OCI-LY1 (cell line): Measurements from ENCODE around the gene DGCR2.
A peak's percentile ranks its signal among the peaks of the same experiment; 100 is the strongest.

Source experiments
- H2AFZ ChIP-seq: fragments of 200-600 bp; sonication (generic), shearing (Covaris generic); 2 replicates; pipeline ENCODE4 v1.6.0; 2014; ENCODE audit warnings: antibody characterized with exemption, mild to moderate bottlenecking, low read length
- H3F3A ChIP-seq: fragments of 200-600 bp; sonication (generic), shearing (Covaris generic); 2 replicates; pipeline ENCODE4 v1.6.0; 2014; ENCODE audit warnings: mild to moderate bottlenecking, antibody characterized with exemption, low read length, moderate library complexity; ENCODE audit not compliant: insufficient read depth
- H3K27ac ChIP-seq: fragments of 200-600 bp; sonication (generic); 2 replicates; pipeline ENCODE4 v1.5.1; 2014; ENCODE audit warnings: low read length, mixed run types, mild to moderate bottlenecking, low read depth; ENCODE audit not compliant: poor library complexity, severe bottlenecking
- H3K27me3 ChIP-seq: fragments of 200-600 bp; sonication (generic); 2 replicates; pipeline ENCODE4 v1.6.0; 2014; ENCODE audit warnings: antibody characterized with exemption, mild to moderate bottlenecking, low read length, moderate library complexity; ENCODE audit not compliant: insufficient read depth
- H3K36me3 ChIP-seq: fragments of 200-600 bp; sonication (generic); 2 replicates; pipeline ENCODE4 v1.6.1; 2014; ENCODE audit warnings: mild to moderate bottlenecking, antibody characterized with exemption, low read length, moderate library complexity, mixed read lengths; ENCODE audit not compliant: insufficient read depth
- H3K4me1 ChIP-seq: fragments of 200-600 bp; sonication (generic); 2 replicates; pipeline ENCODE4 v1.5.1; 2014; ENCODE audit warnings: mild to moderate bottlenecking, low read length, moderate library complexity; ENCODE audit not compliant: insufficient read depth, severe bottlenecking
- H3K4me2 ChIP-seq: fragments of 200-600 bp; sonication (generic), shearing (Covaris generic); 2 replicates; pipeline ENCODE4 v1.6.1; 2014; ENCODE audit warnings: low read length
- H3K4me3 ChIP-seq: fragments of 200-600 bp; sonication (generic); 2 replicates; pipeline ENCODE4 v1.5.1; 2014; ENCODE audit warnings: low read length, low read depth, mild to moderate bottlenecking, mixed read lengths; ENCODE audit not compliant: poor library complexity, severe bottlenecking
- H3K79me2 ChIP-seq: fragments of 200-600 bp; shearing (Covaris generic); 2 replicates; pipeline ENCODE4 v1.6.1; 2016; ENCODE audit warnings: mixed run types, low read length, mixed read lengths; ENCODE audit not compliant: insufficient read depth
- H3K9ac ChIP-seq: fragments of 200-600 bp; sonication (generic), shearing (Covaris generic); 2 replicates; pipeline ENCODE4 v1.6.1; 2014; ENCODE audit warnings: mild to moderate bottlenecking, low read length, mixed read lengths
- H3K9me2 ChIP-seq: fragments of 200-600 bp; sonication (generic), shearing (Covaris generic); 2 replicates; pipeline ENCODE4 v1.6.1; 2014; ENCODE audit warnings: low read depth, mild to moderate bottlenecking, low read length, mixed read lengths
- H3K9me3 ChIP-seq: fragments of 200-600 bp; shearing (Covaris generic); 2 replicates; pipeline ENCODE4 v1.6.1; 2014; ENCODE audit warnings: low read length, mixed read lengths
- H4K20me1 ChIP-seq: fragments of 200-600 bp; sonication (generic), shearing (Covaris generic); 2 replicates; pipeline ENCODE4 v1.6.0; 2016; ENCODE audit warnings: mild to moderate bottlenecking, low read length; ENCODE audit not compliant: insufficient read depth
- EZH2 ChIP-seq: fragments of 200-600 bp; sonication (generic), shearing (Covaris generic); IDR thresholded peaks from 2 replicates; pipeline ENCODE4 v1.8.0; 2017; ENCODE audit warnings: borderline replicate concordance, mixed run types, mild to moderate bottlenecking, antibody characterized with exemption, low read length, moderate library complexity, mixed read lengths
- TF ChIP-seq, protein P1 (sequence below): fragments of 200-600 bp; sonication (generic), shearing (Covaris generic); IDR thresholded peaks from 2 replicates; pipeline ENCODE4 v1.5.1; 2017; ENCODE audit warnings: mild to moderate bottlenecking, antibody characterized with exemption, low read length, moderate library complexity, mixed read lengths

The DGCR2 gene

GRCh38 chr22:19111140-19111539, 11.1 kb downstream of the DGCR2 start:
- Histone ChIP-seq H3K27me3 (no peaks in the 10 kb centered on the region), H3K9me3 (no peaks in the 10 kb centered on the region), H4K20me1 (no peaks in the 10 kb centered on the region), H3K9me2 (no peaks in the 10 kb centered on the region), H3K4me1 (peaks cover 31% of the 10 kb centered on the region), H3K36me3 (peaks cover 6% of the 10 kb centered on the region; the same call in 1 of the 2 replicates), H2AFZ (no peak overlapping the region), H3F3A (no peaks in the 10 kb centered on the region), H3K4me2 (no peak overlapping the region), H3K27ac (no peak overlapping the region), H3K9ac (no peak overlapping the region), H3K79me2 (peaks cover 79% of the 10 kb centered on the region), H3K4me3 (no peak overlapping the region)
- TF ChIP-seq, protein P1, sequence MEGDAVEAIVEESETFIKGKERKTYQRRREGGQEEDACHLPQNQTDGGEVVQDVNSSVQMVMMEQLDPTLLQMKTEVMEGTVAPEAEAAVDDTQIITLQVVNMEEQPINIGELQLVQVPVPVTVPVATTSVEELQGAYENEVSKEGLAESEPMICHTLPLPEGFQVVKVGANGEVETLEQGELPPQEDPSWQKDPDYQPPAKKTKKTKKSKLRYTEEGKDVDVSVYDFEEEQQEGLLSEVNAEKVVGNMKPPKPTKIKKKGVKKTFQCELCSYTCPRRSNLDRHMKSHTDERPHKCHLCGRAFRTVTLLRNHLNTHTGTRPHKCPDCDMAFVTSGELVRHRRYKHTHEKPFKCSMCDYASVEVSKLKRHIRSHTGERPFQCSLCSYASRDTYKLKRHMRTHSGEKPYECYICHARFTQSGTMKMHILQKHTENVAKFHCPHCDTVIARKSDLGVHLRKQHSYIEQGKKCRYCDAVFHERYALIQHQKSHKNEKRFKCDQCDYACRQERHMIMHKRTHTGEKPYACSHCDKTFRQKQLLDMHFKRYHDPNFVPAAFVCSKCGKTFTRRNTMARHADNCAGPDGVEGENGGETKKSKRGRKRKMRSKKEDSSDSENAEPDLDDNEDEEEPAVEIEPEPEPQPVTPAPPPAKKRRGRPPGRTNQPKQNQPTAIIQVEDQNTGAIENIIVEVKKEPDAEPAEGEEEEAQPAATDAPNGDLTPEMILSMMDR: peak; percentile 36; the same call in 1 of the 2 replicates
- TF ChIP-seq EZH2: no peak

GRCh38 chr22:19110646-19111045, 11.6 kb downstream of the DGCR2 start:
- H3K4me3 ChIP-seq: no peak overlapping the region
- no peaks in the 10 kb centered on the region for H4K20me1 ChIP-seq
- H3K79me2 ChIP-seq: peaks cover 79% of the 10 kb centered on the region
- H3F3A ChIP-seq: no peaks in the 10 kb centered on the region
- TF ChIP-seq EZH2: no peak
- peaks cover 1% of the 10 kb centered on the region; the same call in 1 of the 2 replicates for H3K36me3 ChIP-seq
- no peak overlapping the region for H3K9ac ChIP-seq
- H2AFZ ChIP-seq: no peak overlapping the region
- no peak overlapping the region for H3K27ac ChIP-seq
- no peaks in the 10 kb centered on the region for H3K9me2 ChIP-seq
- H3K4me2 ChIP-seq: no peak overlapping the region
- no peaks in the 10 kb centered on the region for H3K9me3 ChIP-seq
- H3K4me1 ChIP-seq: peaks cover 27% of the 10 kb centered on the region
- no peaks in the 10 kb centered on the region for H3K27me3 ChIP-seq

DNA sequence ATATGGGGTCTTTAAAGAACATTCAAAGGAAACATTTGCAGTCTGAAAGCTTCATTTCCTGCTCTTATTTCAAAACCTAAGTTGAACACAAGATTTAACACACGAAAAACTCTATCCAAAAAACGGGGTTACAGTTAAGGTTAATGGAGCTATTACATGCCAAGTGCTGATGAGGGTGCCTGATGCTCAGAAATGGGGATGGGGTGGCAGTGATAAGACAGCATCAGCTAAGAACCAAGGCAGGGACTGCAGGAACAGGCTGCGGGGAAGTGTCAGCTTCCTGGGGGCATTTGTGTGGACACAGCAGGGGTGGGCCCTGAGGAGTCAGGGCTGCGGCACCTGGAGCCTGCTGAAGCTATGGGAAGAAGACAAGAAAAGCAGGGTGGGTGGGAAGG, 12.2 kb downstream of the DGCR2 start:
- no peaks in the 10 kb centered on the region for H4K20me1 ChIP-seq
- H2AFZ ChIP-seq: no peak overlapping the region
- H3K9ac ChIP-seq: no peak overlapping the region
- no peaks in the 10 kb centered on the region; the same call in 1 of the 2 replicates for H3K36me3 ChIP-seq
- no peak for TF ChIP-seq EZH2
- TF ChIP-seq, protein P1: no peak
- H3F3A ChIP-seq: no peaks in the 10 kb centered on the region
- peaks cover 79% of the 10 kb centered on the region for H3K79me2 ChIP-seq
- peak overlapping the region; percentile 40; the same call in 1 of the 2 replicates for H3K4me2 ChIP-seq
- H3K4me3 ChIP-seq: no peak overlapping the region
- H3K27ac ChIP-seq: peak overlapping the region; percentile 6
- no peaks in the 10 kb centered on the region for H3K9me2 ChIP-seq
- H3K27me3 ChIP-seq: no peaks in the 10 kb centered on the region
- no peaks in the 10 kb centered on the region for H3K9me3 ChIP-seq
- peaks cover 27% of the 10 kb centered on the region for H3K4me1 ChIP-seq
